IMR-90 (cell line): Measurements from ENCODE around the gene CDK6. TPM values are rescaled to one million over a fixed set of nuclear protein-coding genes. Genes with fewer than 3 reads are reported as not detected.

Experiments
- ATAC-seq: fragments of 200-7000 bp; cut with Tn5 transposase; 2 replicates; pipeline ENCODE4 v1.9.1; 2020; ENCODE audit warnings: low read depth, mild to moderate bottlenecking, moderate library complexity
- BruUV-seq: library from RNA; stranded (reverse); fragments of 400-500 nt; replicated peaks from 2 replicates; lab custom pipeline; 2021; lab: Mats Ljungman, UMichigan
- CTCF ChIA-PET: fragments of 300-600 bp; formaldehyde crosslinking; extraction: SDS; loops from one replicate; lab custom pipeline; 2021; ENCODE audit warnings: antibody characterized with exemption; lab: Yijun Ruan, JAX
- POLR2A ChIA-PET: fragments of 300-600 bp; sonication (Branson Sonifier 250); formaldehyde crosslinking; loops from one replicate; lab custom pipeline; 2022; ENCODE audit warnings: antibody characterized with exemption; ENCODE audit not compliant: unreplicated experiment; lab: Charles Lee
- DNase-seq: peaks from one replicate; pipeline ENCODE4 v3.0.0; 2013
- H2AFZ ChIP-seq: replicated peaks from 2 replicates; pipeline ENCODE3; 2013; ENCODE audit warnings: low read length, mild to moderate bottlenecking; ENCODE audit not compliant: poor library complexity
- H2AK5ac ChIP-seq: 2 replicates; pipeline ENCODE4 v1.6.1; 2013; ENCODE audit warnings: low read depth, low read length, inconsistent platforms
- H2AK9ac ChIP-seq: replicated peaks from 2 replicates; pipeline ENCODE3; 2013; ENCODE audit warnings: mild to moderate bottlenecking, low read depth, low read length, moderate library complexity; ENCODE audit not compliant: poor library complexity
- H2BK120ac ChIP-seq: 2 replicates; pipeline ENCODE4 v1.6.1; 2013; ENCODE audit warnings: low read depth, low read length, inconsistent platforms
- H2BK15ac ChIP-seq: 3 replicates; pipeline ENCODE4 v1.6.1; 2013; ENCODE audit warnings: low read depth, low read length, inconsistent platforms
- H2BK20ac ChIP-seq: 2 replicates; pipeline ENCODE4 v1.6.1; 2013; ENCODE audit warnings: low read depth, mild to moderate bottlenecking, inconsistent platforms, low read length, moderate library complexity
- H2BK5ac ChIP-seq: 2 replicates; pipeline ENCODE4 v1.6.1; 2013; ENCODE audit warnings: mild to moderate bottlenecking, low read depth, low read length, inconsistent platforms; ENCODE audit not compliant: poor library complexity, severe bottlenecking
- H3K14ac ChIP-seq: replicated peaks from 2 replicates; pipeline ENCODE4 v1.6.1; 2013; ENCODE audit warnings: low read depth, low read length, inconsistent platforms
- H3K18ac ChIP-seq: 2 replicates; pipeline ENCODE4 v1.6.1; 2013; ENCODE audit warnings: low read depth, low read length, control low read depth
- H3K23ac ChIP-seq: 2 replicates; pipeline ENCODE4 v1.6.1; 2013; ENCODE audit warnings: low read depth, low read length, inconsistent platforms
- H3K27ac ChIP-seq: 2 replicates; pipeline ENCODE4 v1.5.1; 2013; ENCODE audit warnings: mild to moderate bottlenecking, control low read depth, low read length; ENCODE audit not compliant: insufficient read depth
- H3K27me3 ChIP-seq: 2 replicates; pipeline ENCODE4 v1.6.1; 2013; ENCODE audit warnings: low read length; ENCODE audit not compliant: control insufficient read depth, insufficient read depth
- H3K36me3 ChIP-seq: 2 replicates; pipeline ENCODE4 v1.6.1; 2013; ENCODE audit warnings: low read length, mixed read lengths; ENCODE audit not compliant: control insufficient read depth, insufficient read depth
- H3K4ac ChIP-seq: 2 replicates; pipeline ENCODE4 v1.6.1; 2013; ENCODE audit warnings: low read depth, low read length, inconsistent platforms
- H3K4me1 ChIP-seq: 2 replicates; pipeline ENCODE4 v1.6.1; 2013; ENCODE audit warnings: low read length, mixed read lengths; ENCODE audit not compliant: control insufficient read depth, insufficient read depth
- H3K4me2 ChIP-seq: 2 replicates; pipeline ENCODE4 v1.6.1; 2013; ENCODE audit warnings: low read depth, mild to moderate bottlenecking, control low read depth, low read length, moderate library complexity
- H3K4me3 ChIP-seq: 2 replicates; pipeline ENCODE4 v1.5.1; 2013; ENCODE audit warnings: low read depth, mild to moderate bottlenecking, control low read depth, low read length, moderate library complexity; ENCODE audit not compliant: insufficient read depth
- H3K56ac ChIP-seq: 2 replicates; pipeline ENCODE4 v1.6.1; 2013; ENCODE audit warnings: low read length, inconsistent platforms; ENCODE audit not compliant: insufficient read depth; ENCODE audit errors: extremely low read depth
- H3K79me1 ChIP-seq, 2 experiments: 2 replicates each; pipeline ENCODE4 v1.6.1; 2013; ENCODE audit warnings: low read length in 2 of 2, inconsistent platforms in 1 of 2, low read depth in 1 of 2
- H3K9ac ChIP-seq: 2 replicates; pipeline ENCODE4 v1.6.1; 2013; ENCODE audit warnings: low read depth, low read length, control low read depth
- H3K9me1 ChIP-seq: 2 replicates; pipeline ENCODE4 v1.6.1; 2013; ENCODE audit warnings: low read length, inconsistent platforms; ENCODE audit not compliant: insufficient read depth
- H3K9me3 ChIP-seq: 2 replicates; pipeline ENCODE4 v1.6.1; 2013; ENCODE audit warnings: low read length; ENCODE audit not compliant: control insufficient read depth, insufficient read depth
- H4K20me1 ChIP-seq: 2 replicates; pipeline ENCODE4 v1.6.1; 2013; ENCODE audit warnings: low read length, inconsistent platforms; ENCODE audit not compliant: insufficient read depth
- H4K5ac ChIP-seq: 2 replicates; pipeline ENCODE4 v1.6.1; 2013; ENCODE audit warnings: mild to moderate bottlenecking, low read depth, low read length, control low read depth
- H4K8ac ChIP-seq, 2 experiments: 2 replicates each; pipeline ENCODE4 v1.6.1; 2013; ENCODE audit warnings: low read depth in 2 of 2, low read length in 2 of 2, control low read depth in 1 of 2, inconsistent platforms in 1 of 2
- H4K91ac ChIP-seq: 2 replicates; pipeline ENCODE4 v1.6.1; 2013; ENCODE audit warnings: low read depth, low read length, inconsistent platforms; ENCODE audit not compliant: insufficient read depth
- BHLHE40 ChIP-seq: fragments of 150-350 bp; IDR thresholded peaks from 2 replicates; pipeline ENCODE4 v1.6.1; 2016; ENCODE audit warnings: mild to moderate bottlenecking, low read depth, low read length
- CEBPB ChIP-seq: IDR thresholded peaks from 2 replicates; pipeline ENCODE4 v1.6.1; 2012; ENCODE audit warnings: low read depth, low read length, improper control_type of control experiment
- CHD1 ChIP-seq: IDR thresholded peaks from 2 replicates; pipeline ENCODE4 v1.6.1; 2012; ENCODE audit warnings: low read depth, low read length, improper control_type of control experiment
- FOS ChIP-seq: fragments of 150-350 bp; IDR thresholded peaks from 2 replicates; pipeline ENCODE4 v1.6.1; 2016; ENCODE audit warnings: low read depth, low read length
- MAFK ChIP-seq: IDR thresholded peaks from 2 replicates; pipeline ENCODE4 v1.6.1; 2012; ENCODE audit warnings: low read depth, low read length, improper control_type of control experiment
- MAZ ChIP-seq: IDR thresholded peaks from 2 replicates; pipeline ENCODE4 v1.6.1; 2012; ENCODE audit warnings: low read depth, mild to moderate bottlenecking, low read length, improper control_type of control experiment, moderate library complexity, borderline replicate concordance
- MXI1 ChIP-seq: IDR thresholded peaks from 2 replicates; pipeline ENCODE4 v1.6.1; 2012; ENCODE audit warnings: low read depth, mild to moderate bottlenecking, low read length, moderate library complexity, borderline replicate concordance
- NFE2L2 ChIP-seq: fragments of 150-350 bp; IDR thresholded peaks from 2 replicates; pipeline ENCODE4 v1.6.1; 2016; ENCODE audit warnings: low read depth, mild to moderate bottlenecking, low read length
- POLR2A ChIP-seq: IDR thresholded peaks from 2 replicates; pipeline ENCODE4 v1.6.1; 2012; ENCODE audit warnings: mild to moderate bottlenecking, low read depth, low read length
- RAD21 ChIP-seq: IDR thresholded peaks from 2 replicates; pipeline ENCODE4 v1.6.1; 2012; ENCODE audit warnings: low read length, improper control_type of control experiment
- RCOR1 ChIP-seq: IDR thresholded peaks from 2 replicates; pipeline ENCODE4 v1.6.1; 2012; ENCODE audit warnings: mild to moderate bottlenecking, low read length, improper control_type of control experiment; ENCODE audit not compliant: insufficient replicate concordance
- RFX5 ChIP-seq: IDR thresholded peaks from 2 replicates; pipeline ENCODE4 v1.8.0; 2012; ENCODE audit warnings: low read depth, mild to moderate bottlenecking, low read length, moderate library complexity
- SMC3 ChIP-seq: fragments of 150-350 bp; IDR thresholded peaks from 2 replicates; pipeline ENCODE4 v1.6.1; 2016; ENCODE audit warnings: low read depth, mild to moderate bottlenecking, antibody characterized with exemption, low read length, moderate library complexity
- WGBS, 2 experiments: methylation state at CpG; one replicate each; pipeline versions ENCODE4 v1.1.5 to v1.1.7; 2013; ENCODE audit warnings: missing lambda C conversion rate in 2 of 2; ENCODE audit not compliant: insufficient read length in 1 of 2; ENCODE audit errors: extremely low coverage in 2 of 2; 5-methylcytosine and 5-hydroxymethylcytosine counted together
- dilution Hi-C: fragments of 300-500 bp; cut with HindIII; formaldehyde crosslinking; loops from one replicate; pipeline ENCODE4 v1.14.3; 2018; ENCODE audit warnings: low sequenced_read_pairs; ENCODE audit not compliant: unreplicated experiment
- in situ Hi-C: fragments of 300-500 bp; cut with MboI; formaldehyde crosslinking; loops from 3 replicates; pipeline ENCODE4 v1.14.3; 2019; ENCODE audit warnings: low sequenced_read_pairs, inconsistent platforms, mixed read lengths
- intact Hi-C: fragments of 100-400 bp; cut with micrococcal nuclease; formaldehyde crosslinking; loops from 2 replicates; pipeline ENCODE4 v1.10.0; 2022
- polyA plus RNA-seq, 3 experiments: library from polyadenylated mRNA; depleted of rRNA; stranded (reverse); fragments of >200 nt; gene quantifications; 2 replicates each; pipeline ENCODE4 v1.2.3, GENCODE V29; 2012; ENCODE audit warnings: low replicate concordance in 1 of 3
- total RNA-seq: library from RNA; depleted of rRNA; stranded (reverse); fragments of >200 nt; gene quantifications from 2 replicates; pipeline ENCODE4 v1.2.3, GENCODE V29; 2012
- TF ChIP-seq, protein P1 (sequence below): fragments of 150-350 bp; IDR thresholded peaks from 2 replicates; pipeline ENCODE4 v1.6.1; 2016; ENCODE audit warnings: low read depth, mild to moderate bottlenecking, low read length, moderate library complexity, borderline replicate concordance
- TF ChIP-seq, protein P2 (sequence below): conservative IDR thresholded peaks from 2 replicates; pipeline ENCODE4 v1.5.1; 2012; ENCODE audit warnings: mild to moderate bottlenecking, low read depth, low read length, improper control_type of control experiment

Gene CDK6
- total and polyA plus RNA-seq, 2 of the 4 experiments (the other 2 are of a cell fraction): 21.5 to 195 TPM

DNA sequence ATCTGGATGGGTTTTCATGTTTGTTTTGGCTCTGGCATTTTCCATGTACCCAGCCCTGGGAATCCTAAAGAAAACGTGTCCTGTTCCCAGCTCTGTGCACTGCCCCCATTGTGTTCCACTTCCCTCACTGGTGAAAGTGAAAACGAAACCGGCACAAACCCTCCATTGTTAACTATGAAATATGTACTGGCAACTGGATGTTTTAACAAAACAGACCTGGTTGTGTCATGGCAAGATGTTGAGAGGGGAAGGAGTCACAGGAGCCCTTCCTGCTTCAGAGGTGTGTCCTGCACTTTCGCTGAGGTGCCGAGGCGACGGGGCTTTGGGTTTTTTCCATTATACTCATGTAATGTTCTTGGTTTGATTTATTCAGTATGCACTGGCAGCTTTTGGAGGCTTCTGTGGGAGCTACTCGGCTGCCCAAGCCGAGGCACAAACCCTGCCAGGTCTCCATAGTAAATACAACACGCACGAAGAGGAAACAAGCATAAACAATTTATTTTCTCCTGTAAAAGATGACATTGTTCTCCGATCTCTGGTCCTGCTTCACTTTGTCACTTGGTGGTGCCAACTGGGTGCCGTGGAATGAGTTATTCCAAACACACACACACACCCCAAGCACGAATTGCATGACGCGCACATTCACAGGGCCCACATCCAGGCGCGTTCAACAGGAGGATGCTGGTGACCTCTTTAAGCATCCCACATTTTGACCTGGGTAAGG, 118.2 kb downstream of the CDK6 start:
- peaks cover 53 to 80% of the 10 kb centered on the region in 2 experiments for H3K79me1 ChIP-seq
- H3K4me2 ChIP-seq: peak overlapping the region; percentile 33
- intact Hi-C loops (no loop called here), in situ Hi-C loops (no loop called here), dilution Hi-C loops (no loop called here)
- H4K20me1 ChIP-seq: peaks cover 21% of the 10 kb centered on the region; the same call in 1 of the 2 replicates
- peaks cover 9% of the 10 kb centered on the region for H3K4me1 ChIP-seq
- peak overlapping the region; percentile 62; the same call in 1 of the 2 replicates for H2BK120ac ChIP-seq
- peak overlapping the region; percentile 57 for H4K91ac ChIP-seq
- H3K4me3 ChIP-seq: no peak overlapping the region
- H2BK15ac ChIP-seq: peak overlapping the region; percentile 4; the same call in 1 of the 3 replicates
- peak overlapping the region; percentile 42; the same call in 1 of the 2 replicates for H4K5ac ChIP-seq
- peak overlapping the region; percentile 42 for H3K27ac ChIP-seq
- WGBS, 2 experiments: 28% methylated on average over 3 of the region's 18 CpGs; no CpG with 5 or more reads in 1 of the 2 experiments
- no peak overlapping the region for H3K9ac ChIP-seq
- ATAC-seq (peak; percentile 40), DNase-seq (peak; percentile 57)
- no TSS peak for BruUV-seq
- no peaks in the 10 kb centered on the region for H3K9me3 ChIP-seq
- H3K56ac ChIP-seq: no peak overlapping the region
- no peaks in the 10 kb centered on the region for H3K27me3 ChIP-seq
- POLR2A ChIA-PET: no interaction called here
- H2AFZ ChIP-seq: peak overlapping the region; percentile 49
- H3K14ac ChIP-seq: peak overlapping the region; percentile 66
- H3K9me1 ChIP-seq: peaks cover 26% of the 10 kb centered on the region
- CTCF ChIA-PET: interaction anchor here (0.6 to 1.0 kb wide), 2 partner anchors 12 to 89 kb away, joined by 3 to 5 read pairs; no protein-coding TSS in a partner anchor
- H4K8ac ChIP-seq: peak overlapping the region in 1 of 2 experiments; percentile 48; a peak in 2 of 4 replicates
- H2AK9ac ChIP-seq: no peak overlapping the region
- peak overlapping the region; percentile 45; the same call in 1 of the 2 replicates for H3K23ac ChIP-seq
- 0 out of 2 replicates have a peak overlapping the region, but pooled peaks have one; percentile 4 for H3K18ac ChIP-seq
- H2BK5ac ChIP-seq: peak overlapping the region; percentile 44
- H2BK20ac ChIP-seq: peak overlapping the region; percentile 35; the same call in 1 of the 2 replicates
- peaks cover 18% of the 10 kb centered on the region for H3K36me3 ChIP-seq
- H2AK5ac ChIP-seq: peak overlapping the region; percentile 50; the same call in 1 of the 2 replicates
- peak overlapping the region; percentile 36 for H3K4ac ChIP-seq
- TF ChIP-seq MXI1: no peak
- TF ChIP-seq CHD1: no peak
- TF ChIP-seq NFE2L2: no peak
- no peak for TF ChIP-seq SMC3
- no peak for TF ChIP-seq RAD21
- TF ChIP-seq FOS: no peak
- no peak for TF ChIP-seq RCOR1
- no peak for TF ChIP-seq MAZ
- no peak for TF ChIP-seq POLR2A
- no peak for TF ChIP-seq MAFK
- no peak for TF ChIP-seq CEBPB
- TF ChIP-seq RFX5: no peak
- TF ChIP-seq, protein P1, sequence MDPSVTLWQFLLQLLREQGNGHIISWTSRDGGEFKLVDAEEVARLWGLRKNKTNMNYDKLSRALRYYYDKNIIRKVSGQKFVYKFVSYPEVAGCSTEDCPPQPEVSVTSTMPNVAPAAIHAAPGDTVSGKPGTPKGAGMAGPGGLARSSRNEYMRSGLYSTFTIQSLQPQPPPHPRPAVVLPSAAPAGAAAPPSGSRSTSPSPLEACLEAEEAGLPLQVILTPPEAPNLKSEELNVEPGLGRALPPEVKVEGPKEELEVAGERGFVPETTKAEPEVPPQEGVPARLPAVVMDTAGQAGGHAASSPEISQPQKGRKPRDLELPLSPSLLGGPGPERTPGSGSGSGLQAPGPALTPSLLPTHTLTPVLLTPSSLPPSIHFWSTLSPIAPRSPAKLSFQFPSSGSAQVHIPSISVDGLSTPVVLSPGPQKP: no peak
- TF ChIP-seq, protein P2, sequence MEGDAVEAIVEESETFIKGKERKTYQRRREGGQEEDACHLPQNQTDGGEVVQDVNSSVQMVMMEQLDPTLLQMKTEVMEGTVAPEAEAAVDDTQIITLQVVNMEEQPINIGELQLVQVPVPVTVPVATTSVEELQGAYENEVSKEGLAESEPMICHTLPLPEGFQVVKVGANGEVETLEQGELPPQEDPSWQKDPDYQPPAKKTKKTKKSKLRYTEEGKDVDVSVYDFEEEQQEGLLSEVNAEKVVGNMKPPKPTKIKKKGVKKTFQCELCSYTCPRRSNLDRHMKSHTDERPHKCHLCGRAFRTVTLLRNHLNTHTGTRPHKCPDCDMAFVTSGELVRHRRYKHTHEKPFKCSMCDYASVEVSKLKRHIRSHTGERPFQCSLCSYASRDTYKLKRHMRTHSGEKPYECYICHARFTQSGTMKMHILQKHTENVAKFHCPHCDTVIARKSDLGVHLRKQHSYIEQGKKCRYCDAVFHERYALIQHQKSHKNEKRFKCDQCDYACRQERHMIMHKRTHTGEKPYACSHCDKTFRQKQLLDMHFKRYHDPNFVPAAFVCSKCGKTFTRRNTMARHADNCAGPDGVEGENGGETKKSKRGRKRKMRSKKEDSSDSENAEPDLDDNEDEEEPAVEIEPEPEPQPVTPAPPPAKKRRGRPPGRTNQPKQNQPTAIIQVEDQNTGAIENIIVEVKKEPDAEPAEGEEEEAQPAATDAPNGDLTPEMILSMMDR: no peak
- no peak for TF ChIP-seq BHLHE40
